Measurements from ENCODE around the gene TNNT3. TPM values are rescaled to one million over a fixed set of nuclear protein-coding genes. Genes with fewer than 3 reads are reported as not detected.

Gene TNNT3
- total RNA-seq, 1 experiment from 2014 or later = not detected

GRCh38 chr11:1969035-1969434 is 49.5 kb downstream of the TNNT3 start:
- H3K27ac ChIP-seq (ENCODE audit: insufficient read length, low read depth, low read length) = no peak overlapping the region
- H3K4ac ChIP-seq (ENCODE audit: low read depth, low read length) = no peak overlapping the region
- no peak overlapping the region for H3K23ac ChIP-seq (ENCODE audit: insufficient read length, low read depth, low read length)
- WGBS (ENCODE audit: extremely low coverage, insufficient read length, low lambda C conversion rate) = no CpG with 5 or more reads among the region's 21 CpGs
- no peaks in the 10 kb centered on the region for H3K4me1 ChIP-seq (ENCODE audit: insufficient read depth, low read length)
- H3K56ac ChIP-seq (ENCODE audit: insufficient read length, low read depth, low read length) = no peak overlapping the region
- no peak overlapping the region for H2BK12ac ChIP-seq (ENCODE audit: insufficient read length, low read depth, low read length)
- H2BK20ac ChIP-seq (ENCODE audit: low read depth, low read length, poor library complexity, severe bottlenecking) = no peak overlapping the region
- no peak overlapping the region for H2BK120ac ChIP-seq (ENCODE audit: low read depth, low read length, poor library complexity, severe bottlenecking)
- H3K14ac ChIP-seq (ENCODE audit: insufficient read depth, low read length) = no peak overlapping the region
- H3K4me3 Mint-ChIP-seq = no peak overlapping the region
- no peaks in the 10 kb centered on the region for H3K9me3 Mint-ChIP-seq
- no peak overlapping the region for H4K91ac ChIP-seq (ENCODE audit: insufficient read length, low read depth, low read length)
- no peaks in the 10 kb centered on the region for H3K79me1 ChIP-seq (ENCODE audit: insufficient read depth, low read depth, low read length, poor library complexity, severe bottlenecking)
- H4K8ac ChIP-seq (replicated peaks; ENCODE audit: insufficient read length, low read depth, low read length) = no peak overlapping the region
- no peak overlapping the region for H4K5ac ChIP-seq (ENCODE audit: insufficient read length, low read depth, low read length)
- no peaks in the 10 kb centered on the region for H3K79me2 ChIP-seq (ENCODE audit: insufficient read depth, low read length)
- H3K23me2 ChIP-seq (ENCODE audit: insufficient read length, low read depth, low read length, poor library complexity, severe bottlenecking) = no peaks in the 10 kb centered on the region
- no peak for TF ChIP-seq CTCF (conservative IDR thresholded peaks at IDR 0.05)
- no peaks in the 10 kb centered on the region for H3K4me1 Mint-ChIP-seq
- no peak overlapping the region for H2BK15ac ChIP-seq (ENCODE audit: low read depth, low read length)
- H3K27ac Mint-ChIP-seq = no peak overlapping the region
- no peaks in the 10 kb centered on the region for H3K27me3 Mint-ChIP-seq (ENCODE audit: low read depth)
- H2BK5ac ChIP-seq (ENCODE audit: insufficient read length, low read length) = no peak overlapping the region
- no peaks in the 10 kb centered on the region for H3K9me3 ChIP-seq (ENCODE audit: control insufficient read depth, low read depth, low read length)
- H3K4me2 ChIP-seq (ENCODE audit: insufficient read depth, insufficient read length, low read length) = no peak overlapping the region
- H2AFZ ChIP-seq (ENCODE audit: low read length) = no peak overlapping the region
- H3T11ph ChIP-seq (ENCODE audit: low read length) = no peak overlapping the region
- H3K9ac ChIP-seq (ENCODE audit: extremely low read depth, insufficient read length, low read length) = no peak overlapping the region
- no peaks in the 10 kb centered on the region for H3K36me3 Mint-ChIP-seq (ENCODE audit: insufficient read depth in 1 of 3, low read depth in 3 of 3)
- no peak overlapping the region for H2AK5ac ChIP-seq (ENCODE audit: insufficient read length, low read length)
- no peaks in the 10 kb centered on the region for H4K20me1 ChIP-seq (ENCODE audit: control insufficient read depth, insufficient read depth, insufficient read length)
- no peaks in the 10 kb centered on the region for H3K27me3 ChIP-seq (ENCODE audit: insufficient read depth, low read length)
- no peak for DNase-seq
- no peak overlapping the region for H3K18ac ChIP-seq (ENCODE audit: insufficient read length, low read depth, low read length)
